Large intestine (tissue), 3 donors: ENCODE measurements around the gene ECSIT. TPM values are rescaled to one million over a fixed set of nuclear protein-coding genes. Genes with fewer than 3 reads are reported as not detected.

ENCODE experiments used
- DNase-seq, 2 donors: peaks; one replicate each; pipeline versions ENCODE4 v3.0.0 to v3.0.0-alpha.2; 2013
- H3K27ac ChIP-seq: one replicate; pipeline ENCODE4 v1.5.1; 2013; ENCODE audit warnings: low read length
- H3K27me3 ChIP-seq: 2 replicates; pipeline ENCODE4 v1.6.1; 2013; ENCODE audit warnings: low read length; ENCODE audit not compliant: control insufficient read depth, insufficient read depth
- H3K36me3 ChIP-seq: 2 replicates; pipeline ENCODE4 v1.6.1; 2013; ENCODE audit warnings: low read length; ENCODE audit not compliant: control insufficient read depth, insufficient read depth
- H3K4me1 ChIP-seq: one replicate; pipeline ENCODE4 v1.6.1; 2013; ENCODE audit warnings: low read length; ENCODE audit not compliant: control insufficient read depth, insufficient read depth
- H3K4me3 ChIP-seq: one replicate; pipeline ENCODE4 v1.5.1; 2013; ENCODE audit warnings: low read length
- H3K9me3 ChIP-seq: one replicate; pipeline ENCODE4 v1.6.1; 2013; ENCODE audit warnings: mild to moderate bottlenecking, low read depth, low read length, moderate library complexity; ENCODE audit not compliant: control insufficient read depth
- WGBS: methylation state at CpG from one replicate; pipeline ENCODE4 v1.1.5; 2013; ENCODE audit warnings: low lambda C conversion rate; ENCODE audit not compliant: insufficient coverage; 5-methylcytosine and 5-hydroxymethylcytosine counted together
- polyA plus RNA-seq: library from polyadenylated mRNA; unstranded; fragments of 120-200 nt; gene quantifications from one replicate; pipeline ENCODE4 v1.2.1, GENCODE V29; 2013

Gene ECSIT
- polyA plus RNA-seq, 1 donor, result 43.2 TPM

GRCh38 chr19:11505032-11505503 is 23.9 kb downstream of the ECSIT start:
- Histone ChIP-seq H3K36me3 (peaks cover 9% of the 10 kb centered on the region), H3K27me3 (no peaks in the 10 kb centered on the region), H3K4me3 (peak overlapping the region; percentile 43), H3K9me3 (no peaks in the 10 kb centered on the region), H3K4me1 (peaks cover 4% of the 10 kb centered on the region), H3K27ac (peak overlapping the region; percentile 71)
- peak; percentile 95 to 97 for DNase-seq
- no CpG with 5 or more reads among the region's 33 CpGs for WGBS

GRCh38 chr19:11504502-11505031 is 24.4 kb downstream of the ECSIT start:
- Histone ChIP-seq H3K27ac (peak overlapping the region; percentile 53), H3K9me3 (no peaks in the 10 kb centered on the region), H3K36me3 (peaks cover 8% of the 10 kb centered on the region), H3K4me1 (peaks cover 4% of the 10 kb centered on the region), H3K4me3 (peak overlapping the region; percentile 43), H3K27me3 (no peaks in the 10 kb centered on the region)
- no CpG with 5 or more reads among the region's 7 CpGs for WGBS
- DNase-seq, result no peak

GRCh38 chr19:11499890-11500420 is 29.0 kb downstream of the ECSIT start:
- WGBS, result no CpG with 5 or more reads among the region's 7 CpGs

GRCh38 chr19:11499220-11499726 is 29.7 kb downstream of the ECSIT start:
- peaks cover 29% of the 10 kb centered on the region for H3K36me3 ChIP-seq
- no peaks in the 10 kb centered on the region for H3K4me1 ChIP-seq
- no CpG with 5 or more reads among the region's 6 CpGs for WGBS
- no peaks in the 10 kb centered on the region for H3K27me3 ChIP-seq
- no peaks in the 10 kb centered on the region for H3K9me3 ChIP-seq
- DNase-seq, result no peak
- H3K27ac ChIP-seq, result no peak overlapping the region
- no peak overlapping the region for H3K4me3 ChIP-seq

More at GRCh38 chr19:11499890-11500420, 29.0 kb downstream of the ECSIT start:
- peaks cover 24% of the 10 kb centered on the region for H3K36me3 ChIP-seq
- no peaks in the 10 kb centered on the region for H3K27me3 ChIP-seq
- H3K27ac ChIP-seq, result no peak overlapping the region
- no peak overlapping the region for H3K4me3 ChIP-seq
- no peaks in the 10 kb centered on the region for H3K9me3 ChIP-seq
- no peak for DNase-seq
- no peaks in the 10 kb centered on the region for H3K4me1 ChIP-seq

GRCh38 chr19:11496391-11497163 is 32.4 kb downstream of the ECSIT start:
- DNase-seq, result peak in 1 of 2 donors; percentile 24
- WGBS, result no CpG with 5 or more reads among the region's 17 CpGs
- H3K36me3 ChIP-seq, result peaks cover 35% of the 10 kb centered on the region
- H3K27ac ChIP-seq, result no peak overlapping the region
- no peak overlapping the region for H3K4me3 ChIP-seq
- no peaks in the 10 kb centered on the region for H3K4me1 ChIP-seq
- no peaks in the 10 kb centered on the region for H3K9me3 ChIP-seq
- no peaks in the 10 kb centered on the region for H3K27me3 ChIP-seq

- H3K36me3 ChIP-seq, result peaks cover 33% of the 10 kb centered on the region
- H3K4me1 ChIP-seq, result peaks cover 6% of the 10 kb centered on the region
- no CpG with 5 or more reads among the region's 22 CpGs for WGBS
Measured at GRCh38 chr19:11495885-11496284, 33.0 kb downstream of the ECSIT start.

GRCh38 chr19:11495481-11495880 is 33.5 kb downstream of the ECSIT start:
- WGBS, result 60% methylated on average over 1 of the region's 10 CpGs
- no peak overlapping the region for H3K4me3 ChIP-seq
- peaks cover 8% of the 10 kb centered on the region for H3K4me1 ChIP-seq
- no peaks in the 10 kb centered on the region for H3K27me3 ChIP-seq
- DNase-seq, result no peak
- no peaks in the 10 kb centered on the region for H3K9me3 ChIP-seq
- H3K36me3 ChIP-seq, result peaks cover 33% of the 10 kb centered on the region
- no peak overlapping the region for H3K27ac ChIP-seq

More at GRCh38 chr19:11495885-11496284, 33.0 kb downstream of the ECSIT start:
- H3K27ac ChIP-seq, result no peak overlapping the region
- H3K4me3 ChIP-seq, result no peak overlapping the region
- H3K9me3 ChIP-seq, result no peaks in the 10 kb centered on the region
- no peak for DNase-seq
- no peaks in the 10 kb centered on the region for H3K27me3 ChIP-seq

GRCh38 chr19:11494634-11495285 is 34.2 kb downstream of the ECSIT start:
- Histone ChIP-seq H3K9me3 (no peaks in the 10 kb centered on the region), H3K4me3 (no peak overlapping the region), H3K27ac (no peak overlapping the region), H3K4me1 (peaks cover 16% of the 10 kb centered on the region), H3K27me3 (no peaks in the 10 kb centered on the region), H3K36me3 (peaks cover 33% of the 10 kb centered on the region)
- 100% methylated on average over 1 of the region's 27 CpGs for WGBS
- no peak for DNase-seq

GRCh38 chr19:11489378-11489777 is 39.6 kb downstream of the ECSIT start:
- H3K27me3 ChIP-seq, result no peaks in the 10 kb centered on the region
- H3K4me1 ChIP-seq, result peaks cover 19% of the 10 kb centered on the region
- H3K9me3 ChIP-seq, result no peaks in the 10 kb centered on the region
- H3K4me3 ChIP-seq, result no peak overlapping the region
- WGBS, result no CpG with 5 or more reads among the region's 7 CpGs
- no peak for DNase-seq
- H3K27ac ChIP-seq, result peak overlapping the region; percentile 87
- peaks cover 25% of the 10 kb centered on the region for H3K36me3 ChIP-seq
